ENCODE results near the gene TM9SF1. TPM values are rescaled to one million over a fixed set of nuclear protein-coding genes. Genes with fewer than 3 reads are reported as not detected.

TM9SF1 gene
- total RNA-seq, 1 donor from 2014 or later: 35.0 TPM

GRCh38 chr14:24171422-24172260, 23.6 kb downstream of the TM9SF1 start, which contains the start of gene REC8:
Gene REC8, plus strand, starts transcription at chr14:24172080. Its CDS starts 473 bp downstream, at chr14:24172553.
- Mint-ChIP-seq H3K4me3 (ENCODE audit: unreplicated experiment) (peak within 1 kb of the TSS; percentile 94), H3K27ac (ENCODE audit: unreplicated experiment) (peak within 1 kb of the TSS; percentile 93), H3K36me3 (ENCODE audit: unreplicated experiment) (no peaks in the 10 kb centered on the region), H3K9me3 (ENCODE audit: unreplicated experiment) (peaks cover 5% of the 10 kb centered on the region), H3K27me3 (ENCODE audit: unreplicated experiment) (peaks cover 3% of the 10 kb centered on the region), H3K4me1 (ENCODE audit: low read depth, unreplicated experiment) (peaks cover 4% of the 10 kb centered on the region)
- peak; percentile 97 for DNase-seq
- no peak for TF ChIP-seq CTCF (IDR thresholded peaks at IDR 0.05; ENCODE audit: partially characterized antibody, unreplicated experiment)

GRCh38 chr14:24167469-24168114, 27.6 kb downstream of the TM9SF1 start:
- Mint-ChIP-seq H3K9me3 (ENCODE audit: unreplicated experiment) (peaks cover 5% of the 10 kb centered on the region), H3K27ac (ENCODE audit: unreplicated experiment) (no peak overlapping the region), H3K4me1 (ENCODE audit: low read depth, unreplicated experiment) (peaks cover 2% of the 10 kb centered on the region), H3K4me3 (ENCODE audit: unreplicated experiment) (no peak overlapping the region), H3K36me3 (ENCODE audit: unreplicated experiment) (peaks cover 4% of the 10 kb centered on the region), H3K27me3 (ENCODE audit: unreplicated experiment) (peaks cover 1% of the 10 kb centered on the region)
- no peak for TF ChIP-seq CTCF (IDR thresholded peaks at IDR 0.05; ENCODE audit: partially characterized antibody, unreplicated experiment)
- no peak for DNase-seq

- no peak for DNase-seq
- H3K27ac Mint-ChIP-seq (ENCODE audit: unreplicated experiment): no peak overlapping the region
- peaks cover 1% of the 10 kb centered on the region for H3K27me3 Mint-ChIP-seq (ENCODE audit: unreplicated experiment)
- H3K4me3 Mint-ChIP-seq (ENCODE audit: unreplicated experiment): no peak overlapping the region
- H3K4me1 Mint-ChIP-seq (ENCODE audit: low read depth, unreplicated experiment): peaks cover 7% of the 10 kb centered on the region
- TF ChIP-seq CTCF (IDR thresholded peaks at IDR 0.05; ENCODE audit: partially characterized antibody, unreplicated experiment): no peak
- H3K36me3 Mint-ChIP-seq (ENCODE audit: unreplicated experiment): peaks cover 4% of the 10 kb centered on the region
- H3K9me3 Mint-ChIP-seq (ENCODE audit: unreplicated experiment): peaks cover 4% of the 10 kb centered on the region
Observed at GRCh38 chr14:24165785-24166184, 29.5 kb downstream of the TM9SF1 start.

- H3K4me1 Mint-ChIP-seq (ENCODE audit: low read depth, unreplicated experiment): peaks cover 7% of the 10 kb centered on the region
- H3K27me3 Mint-ChIP-seq (ENCODE audit: unreplicated experiment): peaks cover 3% of the 10 kb centered on the region
- H3K36me3 Mint-ChIP-seq (ENCODE audit: unreplicated experiment): peaks cover 4% of the 10 kb centered on the region
- H3K9me3 Mint-ChIP-seq (ENCODE audit: unreplicated experiment): peaks cover 2% of the 10 kb centered on the region
- H3K27ac Mint-ChIP-seq (ENCODE audit: unreplicated experiment): no peak overlapping the region
- no peak for DNase-seq
- TF ChIP-seq CTCF (IDR thresholded peaks at IDR 0.05; ENCODE audit: partially characterized antibody, unreplicated experiment): no peak
- H3K4me3 Mint-ChIP-seq (ENCODE audit: unreplicated experiment): no peak overlapping the region
Observed at GRCh38 chr14:24164518-24164991, 30.7 kb downstream of the TM9SF1 start.

Data from glutamatergic neuron (in vitro differentiated cells).